ENCODE data around the gene NTPCR.
"Not testable (repeated sequence)": the region's sequence is repeated elsewhere in the genome, so short reads cannot be mapped to it uniquely, and the experiment has no call there.

Gene NTPCR

DNA sequence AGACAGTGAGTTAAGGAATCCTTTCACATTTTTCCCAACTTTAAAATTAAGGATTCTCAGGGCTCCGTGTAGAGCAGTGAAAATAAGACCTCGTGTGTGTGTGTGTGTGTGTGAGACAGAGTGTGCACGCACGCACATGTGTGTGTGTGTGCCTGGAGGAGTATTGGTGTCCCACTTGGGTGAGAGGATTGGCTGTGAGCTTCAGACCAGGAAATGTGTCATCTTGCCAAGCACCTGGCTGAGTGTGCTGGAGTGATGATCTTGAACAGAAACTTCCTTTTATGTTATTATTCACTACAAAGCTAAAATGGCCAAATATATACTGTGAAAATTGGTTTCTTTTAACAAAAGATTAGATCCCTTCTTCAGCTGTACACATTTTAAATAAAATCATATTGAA is 35.2 kb upstream of the NTPCR start:
- DNase-seq (ENCODE audit: low spot score) = no peak
- TF ChIP-seq, protein P1, sequence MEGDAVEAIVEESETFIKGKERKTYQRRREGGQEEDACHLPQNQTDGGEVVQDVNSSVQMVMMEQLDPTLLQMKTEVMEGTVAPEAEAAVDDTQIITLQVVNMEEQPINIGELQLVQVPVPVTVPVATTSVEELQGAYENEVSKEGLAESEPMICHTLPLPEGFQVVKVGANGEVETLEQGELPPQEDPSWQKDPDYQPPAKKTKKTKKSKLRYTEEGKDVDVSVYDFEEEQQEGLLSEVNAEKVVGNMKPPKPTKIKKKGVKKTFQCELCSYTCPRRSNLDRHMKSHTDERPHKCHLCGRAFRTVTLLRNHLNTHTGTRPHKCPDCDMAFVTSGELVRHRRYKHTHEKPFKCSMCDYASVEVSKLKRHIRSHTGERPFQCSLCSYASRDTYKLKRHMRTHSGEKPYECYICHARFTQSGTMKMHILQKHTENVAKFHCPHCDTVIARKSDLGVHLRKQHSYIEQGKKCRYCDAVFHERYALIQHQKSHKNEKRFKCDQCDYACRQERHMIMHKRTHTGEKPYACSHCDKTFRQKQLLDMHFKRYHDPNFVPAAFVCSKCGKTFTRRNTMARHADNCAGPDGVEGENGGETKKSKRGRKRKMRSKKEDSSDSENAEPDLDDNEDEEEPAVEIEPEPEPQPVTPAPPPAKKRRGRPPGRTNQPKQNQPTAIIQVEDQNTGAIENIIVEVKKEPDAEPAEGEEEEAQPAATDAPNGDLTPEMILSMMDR (IDR thresholded peaks at IDR 0.05; ENCODE audit: extremely low read depth, missing control alignments) = no peak

DNA sequence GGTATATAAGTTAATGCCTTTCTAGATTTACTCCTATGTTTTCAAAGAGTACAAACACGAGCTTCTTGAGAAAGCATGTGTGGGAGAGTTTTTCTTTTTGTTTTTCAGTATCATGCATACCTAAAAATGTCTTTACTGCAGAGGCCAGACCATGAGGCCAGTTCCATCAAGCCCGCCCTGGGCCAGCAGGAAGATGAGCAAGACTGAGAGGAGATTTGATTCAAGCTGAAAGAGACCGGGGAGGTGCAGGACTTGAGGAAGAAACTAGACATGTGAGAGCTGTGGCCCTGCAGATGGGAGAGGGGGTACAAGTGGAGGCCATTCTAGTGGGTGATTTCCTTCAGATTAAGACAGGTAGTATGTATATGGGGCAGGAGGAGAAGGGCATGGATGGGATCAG is 33.4 kb upstream of the NTPCR start:
- DNase-seq (ENCODE audit: low spot score) = peak; percentile 20
- TF ChIP-seq, protein P1 (IDR thresholded peaks at IDR 0.05; ENCODE audit: extremely low read depth, missing control alignments) = no peak

DNA sequence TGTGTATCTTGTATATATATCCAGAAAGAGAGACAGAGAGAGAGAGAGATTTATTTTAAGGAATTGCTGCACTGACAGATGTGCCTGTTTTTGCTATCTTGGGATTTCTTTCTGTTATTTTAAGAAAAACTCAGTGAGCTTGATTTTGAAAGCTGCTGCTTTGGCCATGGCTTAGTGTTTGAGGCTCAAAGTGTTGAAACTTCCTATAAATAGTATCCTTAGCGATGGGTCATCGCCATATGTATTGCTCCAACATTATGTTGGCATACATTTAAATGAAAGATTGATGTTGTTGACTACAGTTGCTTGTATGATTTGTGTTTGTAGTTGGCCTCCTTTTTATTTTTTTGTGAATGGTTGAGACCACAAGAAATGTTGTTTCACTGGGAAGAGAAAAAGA is 29.0 kb upstream of the NTPCR start:
- TF ChIP-seq, protein P1 (IDR thresholded peaks at IDR 0.05; ENCODE audit: extremely low read depth, missing control alignments) = no peak
- DNase-seq (ENCODE audit: low spot score) = no peak

DNA sequence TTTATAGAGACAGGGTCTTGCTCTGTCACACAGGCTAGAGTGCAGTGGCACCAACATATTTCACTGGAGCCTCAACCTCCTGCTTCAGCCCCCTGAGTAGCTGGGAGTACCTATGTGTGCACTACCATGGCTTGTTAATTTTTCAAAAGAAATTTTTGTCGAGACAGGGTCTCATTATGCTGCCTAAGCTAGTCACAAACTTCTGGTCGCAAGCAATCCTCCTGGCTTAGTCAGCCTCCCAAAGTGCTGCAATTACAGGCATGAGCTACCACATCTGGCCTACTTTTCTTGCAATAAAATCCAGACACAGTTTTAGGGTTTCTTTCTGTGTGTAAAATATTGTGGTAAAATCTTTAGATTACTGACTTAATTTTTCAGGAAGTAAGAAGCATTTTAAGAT is 27.9 kb upstream of the NTPCR start:
- DNase-seq (ENCODE audit: low spot score) = no peak
- TF ChIP-seq, protein P1 (IDR thresholded peaks at IDR 0.05; ENCODE audit: extremely low read depth, missing control alignments) = no peak

DNA sequence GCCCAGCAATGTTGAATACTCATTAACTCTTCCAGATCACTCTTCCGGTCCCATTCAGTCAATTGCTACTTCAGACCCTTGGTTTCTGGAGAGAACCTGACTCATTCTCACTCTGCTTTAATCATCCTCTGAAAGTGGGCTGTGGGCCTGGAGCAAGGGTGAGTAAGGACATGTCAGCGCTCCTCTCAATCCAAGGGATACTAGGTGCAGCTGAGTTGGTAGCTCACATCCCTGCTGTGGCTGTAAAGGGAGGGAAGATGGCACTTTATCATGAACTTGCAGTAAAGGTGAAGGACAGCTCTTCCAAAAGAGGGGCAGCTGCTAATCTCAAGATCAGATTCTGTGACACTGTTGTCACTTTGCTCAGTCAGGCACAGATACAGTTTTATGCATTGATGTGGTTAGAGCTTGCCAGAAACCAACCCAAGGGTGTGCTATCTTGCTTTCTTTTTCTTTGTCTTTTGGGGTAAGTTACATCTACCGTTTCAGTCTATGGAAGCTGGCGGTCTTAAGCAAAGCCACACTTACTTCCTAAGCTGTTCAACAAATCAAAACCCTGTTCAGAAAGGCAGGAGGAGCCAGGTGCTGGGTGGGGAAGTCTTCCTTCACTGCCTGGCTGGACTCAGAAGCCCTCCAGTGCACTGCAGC is 26.5 kb upstream of the NTPCR start:
- DNase-seq (ENCODE audit: low spot score) = peak; percentile 31
- TF ChIP-seq, protein P1 (IDR thresholded peaks at IDR 0.05; ENCODE audit: extremely low read depth, missing control alignments) = no peak

DNA sequence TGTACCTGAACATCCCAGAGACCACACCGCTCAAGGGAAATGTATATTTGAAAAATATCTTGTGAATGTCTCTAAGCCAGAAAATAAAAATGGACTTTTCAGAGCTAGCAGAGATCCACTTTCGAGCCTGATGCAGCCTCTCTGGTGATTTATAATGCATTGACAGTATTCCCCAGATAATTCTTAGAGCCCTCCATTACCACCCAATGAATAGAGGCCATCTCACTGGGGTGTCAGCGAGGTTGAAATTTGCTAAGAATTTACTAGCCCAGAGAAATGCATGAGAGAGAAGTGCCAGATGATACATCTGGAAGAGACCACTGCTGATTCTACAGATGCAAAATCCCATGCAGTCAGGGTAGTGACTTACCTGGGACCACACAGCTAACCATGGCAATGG is 25.5 kb upstream of the NTPCR start:
- DNase-seq (ENCODE audit: low spot score) = no peak
- TF ChIP-seq, protein P1 (IDR thresholded peaks at IDR 0.05; ENCODE audit: extremely low read depth, missing control alignments) = no peak

DNA sequence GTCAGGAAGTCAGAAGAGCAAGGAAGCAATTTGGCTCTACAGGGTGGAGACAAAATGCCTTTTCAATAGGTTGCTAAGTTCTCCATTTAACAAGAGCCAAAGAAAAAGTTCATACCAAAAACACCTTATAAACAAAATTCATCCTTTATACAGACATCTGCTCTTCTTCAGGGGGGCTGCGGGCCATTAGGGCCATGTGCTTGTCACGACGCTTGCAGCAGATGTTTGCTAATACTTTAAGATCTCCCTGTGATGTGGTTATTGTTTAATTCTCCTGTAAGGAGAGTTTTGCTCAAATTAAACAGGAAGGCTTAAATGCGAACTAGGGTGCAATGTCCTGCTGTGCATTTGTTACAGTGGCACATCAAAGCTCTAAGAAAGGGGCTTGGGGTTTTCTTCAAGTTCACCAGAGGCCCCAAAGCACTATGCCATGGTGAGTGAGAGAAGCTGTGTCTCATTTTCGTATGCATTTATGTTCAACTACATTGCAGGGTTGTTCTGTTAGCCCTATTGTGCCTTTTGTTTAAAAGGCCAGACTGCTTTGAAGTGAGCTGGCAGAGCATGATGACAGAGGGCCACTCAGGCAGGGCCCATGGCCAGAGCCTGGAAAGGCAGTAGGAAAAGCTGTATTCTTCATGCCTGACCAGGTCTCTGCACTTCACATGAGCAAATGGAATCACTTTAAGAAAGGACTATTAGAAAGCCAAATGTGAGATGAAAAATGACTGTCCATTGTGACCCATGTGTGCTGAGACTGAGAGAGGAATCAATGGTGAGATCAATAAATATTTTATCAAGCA is 24.8 kb upstream of the NTPCR start:
- TF ChIP-seq, protein P1 (IDR thresholded peaks at IDR 0.05; ENCODE audit: extremely low read depth, missing control alignments) = no peak
- no peak for DNase-seq (ENCODE audit: low spot score)

DNA sequence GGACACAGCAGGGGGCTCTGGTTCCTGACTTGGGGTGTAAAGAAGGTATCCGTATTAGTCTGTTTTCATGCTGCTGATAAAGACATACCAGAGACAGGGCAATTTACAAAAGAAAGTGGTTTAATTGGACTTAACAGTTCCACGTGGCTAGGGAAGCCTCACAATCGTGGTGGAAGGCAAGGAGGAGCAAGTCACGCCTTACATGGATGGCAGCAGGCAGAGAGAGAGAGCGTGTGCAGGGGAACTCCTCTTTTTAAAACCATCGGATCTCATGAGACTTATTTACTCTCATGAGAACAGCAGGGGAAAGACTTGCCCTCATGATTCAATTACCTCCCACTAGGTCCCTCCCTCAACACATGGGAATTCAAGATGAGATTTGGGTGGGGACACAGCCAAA is 23.2 kb upstream of the NTPCR start:
- not testable (repeated sequence) for DNase-seq (ENCODE audit: low spot score)
